Keratinocyte (primary cell): ENCODE measurements around the gene SLA2. TPM values are rescaled to one million over a fixed set of nuclear protein-coding genes. Genes with fewer than 3 reads are reported as not detected.

Experiments used
- DNase-seq: peaks from one replicate; pipeline ENCODE4 v3.0.0-alpha.2; 2011; ENCODE audit warnings: low read depth, missing footprints, low spot score
- FAIRE-seq: peaks from 2 replicates; lab custom pipeline; 2011; peaks lifted over from hg19 to GRCh38; lab: Jason Lieb, UNC
- H2AFZ ChIP-seq: 2 replicates; pipeline ENCODE4 v1.6.0; 2012; ENCODE audit warnings: low read length, control low read depth, inconsistent platforms; ENCODE audit not compliant: control insufficient read depth
- H3K27ac ChIP-seq: 2 replicates; pipeline ENCODE4 v1.5.1; 2011; ENCODE audit warnings: low read length; ENCODE audit not compliant: control insufficient read depth, insufficient read depth
- H3K27me3 ChIP-seq: 3 replicates; pipeline ENCODE4 v1.6.0; 2011; ENCODE audit warnings: low read length; ENCODE audit not compliant: control insufficient read depth, insufficient read depth; ENCODE audit errors: extremely low read depth
- H3K36me3 ChIP-seq, 2 experiments: 2 replicates in 1 of 2; 3 replicates in 1 of 2; pipeline ENCODE4 v1.5.1; 2011; ENCODE audit warnings: low read length in 2 of 2, mild to moderate bottlenecking in 1 of 2; ENCODE audit not compliant: control insufficient read depth in 2 of 2, insufficient read depth in 2 of 2; ENCODE audit errors: extremely low read depth in 1 of 2
- H3K4me1 ChIP-seq: 3 replicates; pipeline ENCODE4 v1.5.1; 2011; ENCODE audit warnings: low read length; ENCODE audit not compliant: control insufficient read depth, insufficient read depth; ENCODE audit errors: extremely low read depth
- H3K4me2 ChIP-seq: 3 replicates; pipeline ENCODE4 v1.6.0; 2011; ENCODE audit warnings: low read depth, low read length; ENCODE audit not compliant: control insufficient read depth, insufficient read depth; ENCODE audit errors: extremely low read depth
- H3K4me3 ChIP-seq, 3 experiments: fragments of 200-600 bp in 1 of 3; sonication (generic) in 1 of 3; 2 replicates in 2 of 3; 3 replicates in 1 of 3; pipeline ENCODE4 v1.5.1; 2011 to 2016; ENCODE audit warnings: low read length in 3 of 3, mild to moderate bottlenecking in 3 of 3, control low read depth in 2 of 3, inconsistent platforms in 1 of 3, low read depth in 1 of 3, mixed read lengths in 1 of 3, mixed run types in 1 of 3, moderate library complexity in 1 of 3; ENCODE audit not compliant: control insufficient read depth in 2 of 3, insufficient read depth in 2 of 3; ENCODE audit errors: extremely low read depth in 1 of 3
- H3K79me2 ChIP-seq: 2 replicates; pipeline ENCODE4 v1.6.0; 2012; ENCODE audit warnings: low read length; ENCODE audit not compliant: control insufficient read depth, insufficient read depth
- H3K9ac ChIP-seq: 3 replicates; pipeline ENCODE4 v1.6.0; 2011; ENCODE audit warnings: low read length; ENCODE audit not compliant: control insufficient read depth, insufficient read depth; ENCODE audit errors: extremely low read depth
- H3K9me1 ChIP-seq: 3 replicates; pipeline ENCODE4 v1.6.0; 2011; ENCODE audit warnings: low read length; ENCODE audit not compliant: control insufficient read depth, insufficient read depth; ENCODE audit errors: extremely low read depth
- H3K9me3 ChIP-seq: 2 replicates; pipeline ENCODE4 v1.5.1; 2012; ENCODE audit warnings: low read depth, low read length; ENCODE audit not compliant: control insufficient read depth
- H4K20me1 ChIP-seq: 3 replicates; pipeline ENCODE4 v1.6.0; 2011; ENCODE audit warnings: low read length; ENCODE audit not compliant: control insufficient read depth, insufficient read depth; ENCODE audit errors: extremely low read depth
- EZH2 ChIP-seq: IDR thresholded peaks from one replicate; pipeline ENCODE4 v1.6.1; 2012; ENCODE audit warnings: inconsistent platforms, mild to moderate bottlenecking, low read length, moderate library complexity
- dilution Hi-C: fragments of 300-500 bp; cut with MboI; formaldehyde crosslinking; loops from one replicate; pipeline ENCODE4 v1.7.0; 2020; ENCODE audit warnings: low sequenced_read_pairs; ENCODE audit not compliant: extremely low pct_ligation_motif_present
- polyA plus RNA-seq, 5 experiments: library from polyadenylated mRNA; depleted of rRNA in 3 of 5; stranded (reverse) in 3 of 5; stranded (forward) in 1 of 5; unstranded in 1 of 5; fragments of >200 nt; gene quantifications; 1 replicate in 1 of 5; 2 replicates in 3 of 5; 3 replicates in 1 of 5; pipeline versions ENCODE4 v1.2.1 to v1.2.3, GENCODE V29; 2011 to 2012; ENCODE audit warnings: missing spikeins in 2 of 5, low read depth in 1 of 5, low replicate concordance in 1 of 5
- TF ChIP-seq, protein P1 (sequence below), 3 experiments: IDR thresholded peaks in 1 of 3; conservative IDR thresholded peaks in 1 of 3; optimal IDR thresholded peaks in 1 of 3; 2 replicates in 2 of 3; 3 replicates in 1 of 3; pipeline versions ENCODE3 to v1.5.1; 2011; ENCODE audit warnings: low read length in 3 of 3, mild to moderate bottlenecking in 3 of 3, moderate library complexity in 2 of 3, control low read depth in 1 of 3, inconsistent platforms in 1 of 3; ENCODE audit not compliant: insufficient read depth in 2 of 3; ENCODE audit errors: extremely low read depth in 1 of 3

The SLA2 gene
- polyA plus RNA-seq, 1 donor (not counting 4 experiments of a cell fraction or from before 2014, with no cell fraction given), result 0.04 TPM

DNA sequence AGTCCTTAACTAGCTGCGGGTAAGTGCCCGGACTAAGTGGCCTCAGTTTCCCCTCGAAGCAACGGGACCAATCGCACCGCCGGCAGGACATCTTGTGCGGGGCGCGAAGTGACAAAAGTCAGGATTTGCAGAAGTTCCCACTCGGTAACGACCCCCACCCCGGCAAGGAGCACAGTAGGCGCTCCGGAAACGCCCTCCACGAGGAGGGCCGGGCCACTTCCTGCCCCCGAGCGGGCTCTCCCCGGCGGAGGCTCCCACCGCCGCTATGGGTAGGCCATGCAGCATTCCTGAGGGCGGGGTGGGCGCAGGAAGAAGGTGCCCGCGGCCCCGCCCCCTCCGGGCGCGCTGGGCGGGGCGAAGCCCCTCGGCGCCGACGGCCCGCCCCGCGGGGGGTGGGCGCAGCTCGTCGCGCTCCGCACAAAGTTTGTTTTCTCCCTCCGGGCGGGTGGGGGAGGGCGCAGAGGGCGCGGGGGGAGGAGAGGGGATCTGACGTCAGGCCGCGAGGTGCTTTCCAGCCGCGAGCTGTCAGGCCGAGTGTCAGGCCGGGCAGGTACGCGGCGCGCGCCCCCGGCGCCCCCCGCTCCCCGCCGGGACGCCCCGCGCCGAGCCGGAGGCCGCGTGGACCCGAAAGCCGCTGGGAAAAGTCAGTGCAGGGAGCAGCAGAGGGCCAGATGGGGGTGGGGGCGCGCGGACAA, 72.7 kb downstream of the SLA2 start, which contains the start of gene TGIF2:
Gene TGIF2, plus strand, starts transcription at position 495 of the 695 bp plus-strand sequence. CDS start 5,178 bp downstream, outside the sequence.
- FAIRE-seq (no peak), DNase-seq (no peak)
- Histone ChIP-seq H2AFZ (peak within 1 kb of the TSS; percentile 82), H3K79me2 (peaks cover 16% of the 10 kb centered on the region), H3K27me3 (no peaks in the 10 kb centered on the region), H4K20me1 (no peaks in the 10 kb centered on the region), H3K9me3 (no peaks in the 10 kb centered on the region), H3K4me2 (peak within 1 kb of the TSS; percentile 91), H3K27ac (peak within 1 kb of the TSS; percentile 58), H3K9me1 (no peaks in the 10 kb centered on the region), H3K36me3 (no peaks in the 10 kb centered on the region), H3K4me3 (peak within 1 kb of the TSS; percentile 56 to 77 (median 67)), H3K9ac (peak within 1 kb of the TSS; percentile 86), H3K4me1 (peaks cover 26% of the 10 kb centered on the region)
- dilution Hi-C loops, result no loop called here
- TF ChIP-seq, protein P1, sequence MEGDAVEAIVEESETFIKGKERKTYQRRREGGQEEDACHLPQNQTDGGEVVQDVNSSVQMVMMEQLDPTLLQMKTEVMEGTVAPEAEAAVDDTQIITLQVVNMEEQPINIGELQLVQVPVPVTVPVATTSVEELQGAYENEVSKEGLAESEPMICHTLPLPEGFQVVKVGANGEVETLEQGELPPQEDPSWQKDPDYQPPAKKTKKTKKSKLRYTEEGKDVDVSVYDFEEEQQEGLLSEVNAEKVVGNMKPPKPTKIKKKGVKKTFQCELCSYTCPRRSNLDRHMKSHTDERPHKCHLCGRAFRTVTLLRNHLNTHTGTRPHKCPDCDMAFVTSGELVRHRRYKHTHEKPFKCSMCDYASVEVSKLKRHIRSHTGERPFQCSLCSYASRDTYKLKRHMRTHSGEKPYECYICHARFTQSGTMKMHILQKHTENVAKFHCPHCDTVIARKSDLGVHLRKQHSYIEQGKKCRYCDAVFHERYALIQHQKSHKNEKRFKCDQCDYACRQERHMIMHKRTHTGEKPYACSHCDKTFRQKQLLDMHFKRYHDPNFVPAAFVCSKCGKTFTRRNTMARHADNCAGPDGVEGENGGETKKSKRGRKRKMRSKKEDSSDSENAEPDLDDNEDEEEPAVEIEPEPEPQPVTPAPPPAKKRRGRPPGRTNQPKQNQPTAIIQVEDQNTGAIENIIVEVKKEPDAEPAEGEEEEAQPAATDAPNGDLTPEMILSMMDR (optimal IDR thresholded peaks at IDR 0.05 in 1 of 3, IDR thresholded peaks at IDR 0.05 in 1 of 3, conservative IDR thresholded peaks at IDR 0.05 in 1 of 3; ENCODE audit: extremely low read depth in 1 of 3, insufficient read depth in 2 of 3, low read length in 3 of 3), result no peak
- no peak for TF ChIP-seq EZH2

DNA sequence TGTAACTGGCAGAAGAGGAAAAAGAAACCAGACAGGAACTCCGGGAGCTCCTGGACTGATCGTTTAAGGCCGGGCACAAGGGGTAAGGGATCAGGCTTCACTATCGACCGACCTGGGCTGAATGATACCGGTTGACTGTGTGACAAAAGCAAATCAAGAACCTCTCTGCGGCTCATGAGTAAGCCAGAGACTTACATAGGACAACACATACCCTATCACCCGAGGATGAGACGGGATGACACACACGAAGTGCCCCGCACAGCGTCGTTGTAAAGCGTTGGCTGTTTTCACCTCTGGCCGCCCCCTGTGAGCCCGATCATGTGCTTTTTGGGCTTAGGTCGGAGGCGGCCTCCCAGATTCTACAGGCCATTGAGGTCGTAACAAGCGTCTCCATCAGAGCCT, 73.3 kb downstream of the SLA2 start:
- dilution Hi-C loops, result no loop called here
- Histone ChIP-seq H3K9me1 (no peaks in the 10 kb centered on the region), H3K4me2 (peak overlapping the region; percentile 70), H2AFZ (peak overlapping the region; percentile 82), H3K9me3 (no peaks in the 10 kb centered on the region), H3K27ac (peak overlapping the region; percentile 52), H3K36me3 (no peaks in the 10 kb centered on the region), H4K20me1 (no peaks in the 10 kb centered on the region), H3K4me3 (peak overlapping the region in 2 of 3 experiments; percentile 18 to 20), H3K4me1 (peaks cover 26% of the 10 kb centered on the region), H3K79me2 (peaks cover 15% of the 10 kb centered on the region), H3K27me3 (no peaks in the 10 kb centered on the region), H3K9ac (peak overlapping the region; percentile 64)
- FAIRE-seq (no peak), DNase-seq (no peak)
- TF ChIP-seq, protein P1 (optimal IDR thresholded peaks at IDR 0.05 in 1 of 3, IDR thresholded peaks at IDR 0.05 in 1 of 3, conservative IDR thresholded peaks at IDR 0.05 in 1 of 3; ENCODE audit: extremely low read depth in 1 of 3, insufficient read depth in 2 of 3, low read length in 3 of 3), result no peak
- no peak for TF ChIP-seq EZH2
